WTC11 (cell line): ENCODE results near the gene DNAJC17. TPM values are rescaled to one million over a fixed set of nuclear protein-coding genes. Genes with fewer than 3 reads are reported as not detected.

ENCODE experiments used
- ATAC-seq: fragments of 200-7000 bp; cut with Tn5 transposase; 2 replicates; pipeline ENCODE4 v1.10.0; 2021; ENCODE audit warnings: mild to moderate bottlenecking, moderate library complexity
- CTCF ChIA-PET: fragments of 300-600 bp; sonication (Branson Sonifier 250); formaldehyde crosslinking; loops from one replicate; lab custom pipeline; 2021; ENCODE audit warnings: antibody characterized with exemption; lab: Charles Lee
- POLR2A ChIA-PET: fragments of 350-600 bp; sonication (Branson Sonifier 250); formaldehyde crosslinking; loops from one replicate; lab custom pipeline; 2021; ENCODE audit warnings: antibody characterized with exemption; lab: Charles Lee
- DNase-seq: peaks from one replicate; pipeline ENCODE4 v3.0.0; 2021; ENCODE audit warnings: low spot score
- H3K27ac Mint-ChIP-seq: 2 replicates; pipeline ENCODE4 v1.8.0; 2021; ENCODE audit warnings: mixed read lengths
- H3K27me3 Mint-ChIP-seq: 2 replicates; pipeline ENCODE4 v1.8.0; 2021; ENCODE audit warnings: low read depth, mild to moderate bottlenecking, moderate library complexity, mixed read lengths
- H3K36me3 Mint-ChIP-seq: 2 replicates; pipeline ENCODE4 v1.8.0; 2021; ENCODE audit warnings: mixed read lengths
- H3K4me1 Mint-ChIP-seq: 2 replicates; pipeline ENCODE4 v1.8.0; 2022; ENCODE audit warnings: mixed read lengths
- H3K4me3 Mint-ChIP-seq: 2 replicates; pipeline ENCODE4 v1.8.0; 2021; ENCODE audit warnings: mild to moderate bottlenecking, moderate library complexity, mixed read lengths
- H3K9me3 Mint-ChIP-seq: 2 replicates; pipeline ENCODE4 v1.8.0; 2021; ENCODE audit warnings: mixed read lengths
- ATF1 ChIP-seq: sonication (generic); formaldehyde crosslinking; IDR thresholded peaks from 2 replicates; pipeline ENCODE4 v1.8.1; 2023; ENCODE audit warnings: mild to moderate bottlenecking, moderate library complexity, missing genetic modification reagents
- CREB1 ChIP-seq: sonication (generic); formaldehyde crosslinking; IDR thresholded peaks from 2 replicates; pipeline ENCODE4 v1.8.0; 2023; ENCODE audit warnings: mild to moderate bottlenecking, missing genetic modification reagents
- CREM ChIP-seq: sonication (generic); formaldehyde crosslinking; IDR thresholded peaks from 2 replicates; pipeline ENCODE4 v1.8.1; 2022; ENCODE audit warnings: mild to moderate bottlenecking, missing genetic modification reagents, moderate library complexity
- FOXP1 ChIP-seq: sonication (generic); formaldehyde crosslinking; IDR thresholded peaks from 2 replicates; pipeline ENCODE4 v1.8.0; 2022; ENCODE audit warnings: missing genetic modification reagents, mild to moderate bottlenecking, moderate library complexity, borderline replicate concordance
- GABPB1 ChIP-seq: sonication (generic); formaldehyde crosslinking; IDR thresholded peaks from 2 replicates; pipeline ENCODE4 v1.8.1; 2023; ENCODE audit warnings: mild to moderate bottlenecking, missing genetic modification reagents
- MXD4 ChIP-seq: fragments of 250-450 bp; sonication (Bioruptor Pico); IDR thresholded peaks from 2 replicates; pipeline ENCODE4 v1.8.0; 2021; ENCODE audit warnings: mild to moderate bottlenecking, moderate library complexity, borderline replicate concordance
- NFATC4 ChIP-seq: fragments of 250-450 bp; sonication (Bioruptor Pico); IDR thresholded peaks from 2 replicates; pipeline ENCODE4 v1.9.0; 2021; ENCODE audit warnings: mild to moderate bottlenecking
- RELA ChIP-seq: sonication (generic); formaldehyde crosslinking; IDR thresholded peaks from 2 replicates; pipeline ENCODE4 v1.8.1; 2022; ENCODE audit warnings: missing genetic modification reagents, mild to moderate bottlenecking, borderline replicate concordance
- ZNF219 ChIP-seq: sonication (generic); formaldehyde crosslinking; IDR thresholded peaks from 2 replicates; pipeline ENCODE4 v1.8.0; 2023; ENCODE audit warnings: missing genetic modification reagents, mild to moderate bottlenecking, borderline replicate concordance
- ZNF416 ChIP-seq: fragments of 250-450 bp; sonication (Bioruptor Pico); IDR thresholded peaks from 2 replicates; pipeline ENCODE4 v1.9.0; 2021; ENCODE audit warnings: mild to moderate bottlenecking, inconsistent platforms
- ZNF423 ChIP-seq: fragments of 250-450 bp; sonication (Bioruptor Pico); IDR thresholded peaks from 2 replicates; pipeline ENCODE4 v2.1.2; 2022; ENCODE audit warnings: mild to moderate bottlenecking, moderate library complexity
- total RNA-seq: library from RNA; stranded (reverse); gene quantifications from 3 replicates; pipeline ENCODE4 v1.2.3, GENCODE V29; 2021
- TF ChIP-seq, protein P1 (sequence below): fragments of 200-600 bp; IDR thresholded peaks from 2 replicates; pipeline ENCODE4 v1.8.0; 2022; ENCODE audit warnings: antibody characterized with exemption
- TF ChIP-seq, protein P2 (sequence below): fragments of 250-450 bp; sonication (Bioruptor Pico); IDR thresholded peaks from 2 replicates; pipeline ENCODE4 v1.9.0; 2021; ENCODE audit warnings: mild to moderate bottlenecking
- TF ChIP-seq, protein P3 (sequence below): fragments of 250-450 bp; sonication (Bioruptor Pico); conservative IDR thresholded peaks from 2 replicates; pipeline ENCODE4 v1.9.0; 2021; ENCODE audit warnings: mild to moderate bottlenecking
- TF ChIP-seq, protein P4 (sequence below): sonication (generic); formaldehyde crosslinking; IDR thresholded peaks from 2 replicates; pipeline ENCODE4 v1.8.1; 2023; ENCODE audit warnings: mild to moderate bottlenecking, missing genetic modification reagents
- TF ChIP-seq, protein P5 (sequence below): sonication (generic); formaldehyde crosslinking; IDR thresholded peaks from 2 replicates; pipeline ENCODE4 v1.8.1; 2022; ENCODE audit warnings: missing genetic modification reagents, borderline replicate concordance
- TF ChIP-seq, protein P6 (sequence below): sonication (generic); formaldehyde crosslinking; IDR thresholded peaks from 2 replicates; pipeline ENCODE4 v1.8.1; 2023; ENCODE audit warnings: mild to moderate bottlenecking, moderate library complexity, missing genetic modification reagents

DNAJC17 gene
- total RNA-seq, 1 experiment from 2014 or later: 49.8 TPM

DNA sequence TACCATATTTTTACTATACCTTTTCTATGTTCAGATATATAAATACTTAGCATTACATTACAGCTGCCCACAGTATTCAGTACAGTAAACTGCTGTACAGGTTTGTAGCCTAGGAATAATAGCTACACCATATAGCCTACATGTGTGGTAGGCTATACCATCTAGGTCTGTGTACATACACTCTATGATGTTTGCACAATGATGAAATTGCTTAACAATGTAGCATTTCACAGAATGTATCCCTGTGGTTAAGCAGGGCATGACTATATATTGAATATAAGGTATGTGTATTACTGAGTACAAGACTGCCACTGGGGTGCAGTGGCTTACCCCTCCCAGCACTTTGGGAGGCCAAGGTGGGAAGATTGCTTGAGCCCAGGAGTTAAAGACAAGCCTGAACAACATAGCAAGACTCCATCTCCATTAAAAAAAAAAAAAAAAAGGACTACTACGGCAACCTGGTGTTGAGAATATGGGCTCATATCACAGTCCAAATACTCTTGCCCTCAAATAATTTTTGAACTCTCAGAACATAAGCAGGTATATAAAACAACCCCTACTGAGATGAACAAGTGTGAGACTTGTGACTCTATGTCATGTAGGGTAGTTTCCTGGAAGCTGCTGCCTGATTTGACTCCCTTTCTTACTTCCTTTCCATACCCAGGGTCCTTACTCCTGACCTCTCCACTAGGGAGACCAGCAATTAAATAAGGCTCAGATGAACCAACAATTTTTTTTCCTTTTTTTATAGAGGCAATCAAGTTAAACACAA, 16.5 kb upstream of the DNAJC17 start:
- no peaks in the 10 kb centered on the region for H3K4me1 Mint-ChIP-seq
- ChIA-PET POLR2A (interaction anchor here (0.6 kb wide), 1 partner anchor 9 kb away, joined by 3 read pairs; no protein-coding TSS in a partner anchor), CTCF (interaction anchor here (0.6 to 2.7 kb wide), 4 partner anchors 34 to 364 kb away, joined by 3 to 8 read pairs (median 3); no protein-coding TSS in a partner anchor)
- no peak overlapping the region for H3K27ac Mint-ChIP-seq
- no peak overlapping the region for H3K4me3 Mint-ChIP-seq
- DNase-seq (no peak), ATAC-seq (no peak)
- TF ChIP-seq MXD4 (CRISPR knock-in tag) (no peak), GABPB1 (CRISPR knock-in tag) (peak; percentile 59; the same call in 1 of the 2 replicates), ZNF416 (CRISPR knock-in tag) (no peak), FOXP1 (CRISPR knock-in tag) (no peak)
- TF ChIP-seq, protein P1, sequence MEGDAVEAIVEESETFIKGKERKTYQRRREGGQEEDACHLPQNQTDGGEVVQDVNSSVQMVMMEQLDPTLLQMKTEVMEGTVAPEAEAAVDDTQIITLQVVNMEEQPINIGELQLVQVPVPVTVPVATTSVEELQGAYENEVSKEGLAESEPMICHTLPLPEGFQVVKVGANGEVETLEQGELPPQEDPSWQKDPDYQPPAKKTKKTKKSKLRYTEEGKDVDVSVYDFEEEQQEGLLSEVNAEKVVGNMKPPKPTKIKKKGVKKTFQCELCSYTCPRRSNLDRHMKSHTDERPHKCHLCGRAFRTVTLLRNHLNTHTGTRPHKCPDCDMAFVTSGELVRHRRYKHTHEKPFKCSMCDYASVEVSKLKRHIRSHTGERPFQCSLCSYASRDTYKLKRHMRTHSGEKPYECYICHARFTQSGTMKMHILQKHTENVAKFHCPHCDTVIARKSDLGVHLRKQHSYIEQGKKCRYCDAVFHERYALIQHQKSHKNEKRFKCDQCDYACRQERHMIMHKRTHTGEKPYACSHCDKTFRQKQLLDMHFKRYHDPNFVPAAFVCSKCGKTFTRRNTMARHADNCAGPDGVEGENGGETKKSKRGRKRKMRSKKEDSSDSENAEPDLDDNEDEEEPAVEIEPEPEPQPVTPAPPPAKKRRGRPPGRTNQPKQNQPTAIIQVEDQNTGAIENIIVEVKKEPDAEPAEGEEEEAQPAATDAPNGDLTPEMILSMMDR: no peak
- H3K36me3 Mint-ChIP-seq: no peaks in the 10 kb centered on the region
- no peaks in the 10 kb centered on the region for H3K9me3 Mint-ChIP-seq
- H3K27me3 Mint-ChIP-seq: no peaks in the 10 kb centered on the region

DNA sequence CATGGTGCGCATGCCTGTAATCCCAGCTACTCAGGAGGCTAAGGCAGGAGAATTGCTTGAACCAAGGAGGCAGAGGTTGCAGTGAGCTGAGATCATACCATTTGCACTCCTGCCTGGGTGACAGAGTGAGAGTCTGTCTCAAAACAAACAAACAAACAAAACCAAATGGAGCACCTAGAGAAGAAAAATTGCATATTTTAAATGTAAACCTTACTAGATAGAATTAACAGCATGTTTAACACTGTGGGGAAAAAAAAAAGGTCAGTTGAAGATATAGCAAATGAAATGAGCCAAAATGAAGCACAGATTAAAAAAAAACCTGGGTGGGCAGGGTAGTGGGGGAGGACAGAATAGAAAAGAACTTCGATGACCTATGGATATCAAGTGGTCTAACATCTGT, 13.9 kb upstream of the DNAJC17 start:
- no peaks in the 10 kb centered on the region for H3K9me3 Mint-ChIP-seq
- ChIA-PET POLR2A (no interaction called here), CTCF (no interaction called here)
- ATAC-seq: no peak
- no peaks in the 10 kb centered on the region for H3K4me1 Mint-ChIP-seq
- DNase-seq: no peak
- TF ChIP-seq NFATC4 (CRISPR knock-in tag) (no peak), ZNF423 (CRISPR knock-in tag) (no peak), ATF1 (no peak), ZNF219 (CRISPR knock-in tag) (no peak), CREB1 (no peak), CREM (CRISPR knock-in tag) (no peak), FOXP1 (CRISPR knock-in tag) (no peak), RELA (CRISPR knock-in tag) (no peak)
- TF ChIP-seq, protein P2, sequence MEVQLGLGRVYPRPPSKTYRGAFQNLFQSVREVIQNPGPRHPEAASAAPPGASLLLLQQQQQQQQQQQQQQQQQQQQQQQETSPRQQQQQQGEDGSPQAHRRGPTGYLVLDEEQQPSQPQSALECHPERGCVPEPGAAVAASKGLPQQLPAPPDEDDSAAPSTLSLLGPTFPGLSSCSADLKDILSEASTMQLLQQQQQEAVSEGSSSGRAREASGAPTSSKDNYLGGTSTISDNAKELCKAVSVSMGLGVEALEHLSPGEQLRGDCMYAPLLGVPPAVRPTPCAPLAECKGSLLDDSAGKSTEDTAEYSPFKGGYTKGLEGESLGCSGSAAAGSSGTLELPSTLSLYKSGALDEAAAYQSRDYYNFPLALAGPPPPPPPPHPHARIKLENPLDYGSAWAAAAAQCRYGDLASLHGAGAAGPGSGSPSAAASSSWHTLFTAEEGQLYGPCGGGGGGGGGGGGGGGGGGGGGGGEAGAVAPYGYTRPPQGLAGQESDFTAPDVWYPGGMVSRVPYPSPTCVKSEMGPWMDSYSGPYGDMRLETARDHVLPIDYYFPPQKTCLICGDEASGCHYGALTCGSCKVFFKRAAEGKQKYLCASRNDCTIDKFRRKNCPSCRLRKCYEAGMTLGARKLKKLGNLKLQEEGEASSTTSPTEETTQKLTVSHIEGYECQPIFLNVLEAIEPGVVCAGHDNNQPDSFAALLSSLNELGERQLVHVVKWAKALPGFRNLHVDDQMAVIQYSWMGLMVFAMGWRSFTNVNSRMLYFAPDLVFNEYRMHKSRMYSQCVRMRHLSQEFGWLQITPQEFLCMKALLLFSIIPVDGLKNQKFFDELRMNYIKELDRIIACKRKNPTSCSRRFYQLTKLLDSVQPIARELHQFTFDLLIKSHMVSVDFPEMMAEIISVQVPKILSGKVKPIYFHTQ (CRISPR knock-in tag): no peak
- TF ChIP-seq, protein P3, sequence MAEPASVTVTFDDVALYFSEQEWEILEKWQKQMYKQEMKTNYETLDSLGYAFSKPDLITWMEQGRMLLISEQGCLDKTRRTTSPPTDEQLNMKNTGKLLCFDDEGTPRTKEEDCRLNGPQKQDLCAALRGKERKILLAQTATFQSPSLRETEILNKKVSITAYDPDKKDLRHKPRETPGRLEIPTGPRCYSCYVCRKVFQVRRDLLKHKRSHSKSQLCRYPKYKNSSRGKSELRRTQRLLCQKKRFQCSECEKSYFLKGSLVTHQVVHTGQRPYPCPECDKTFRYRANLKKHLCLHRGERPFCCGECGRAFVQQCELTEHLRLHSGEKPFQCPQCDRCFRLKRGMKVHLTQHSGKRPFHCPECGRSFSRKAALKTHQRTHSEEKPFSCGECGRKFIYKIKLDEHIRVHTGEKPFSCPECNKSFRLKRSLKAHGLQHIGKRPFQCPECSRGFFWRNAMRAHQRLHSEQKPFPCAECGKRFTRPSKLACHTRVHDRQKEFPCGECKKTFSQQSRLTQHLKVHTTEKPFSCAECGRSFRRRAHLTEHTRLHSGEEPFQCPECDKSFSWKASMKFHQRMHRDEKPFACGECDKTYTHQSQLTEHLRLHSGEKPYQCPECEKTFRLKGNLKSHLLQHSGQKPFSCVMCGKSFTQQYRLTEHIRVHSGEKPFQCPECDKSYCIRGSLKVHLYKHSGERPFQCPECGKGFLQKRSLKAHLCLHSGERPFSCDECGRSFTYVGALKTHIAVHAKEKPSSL: no peak
- TF ChIP-seq, protein P4, sequence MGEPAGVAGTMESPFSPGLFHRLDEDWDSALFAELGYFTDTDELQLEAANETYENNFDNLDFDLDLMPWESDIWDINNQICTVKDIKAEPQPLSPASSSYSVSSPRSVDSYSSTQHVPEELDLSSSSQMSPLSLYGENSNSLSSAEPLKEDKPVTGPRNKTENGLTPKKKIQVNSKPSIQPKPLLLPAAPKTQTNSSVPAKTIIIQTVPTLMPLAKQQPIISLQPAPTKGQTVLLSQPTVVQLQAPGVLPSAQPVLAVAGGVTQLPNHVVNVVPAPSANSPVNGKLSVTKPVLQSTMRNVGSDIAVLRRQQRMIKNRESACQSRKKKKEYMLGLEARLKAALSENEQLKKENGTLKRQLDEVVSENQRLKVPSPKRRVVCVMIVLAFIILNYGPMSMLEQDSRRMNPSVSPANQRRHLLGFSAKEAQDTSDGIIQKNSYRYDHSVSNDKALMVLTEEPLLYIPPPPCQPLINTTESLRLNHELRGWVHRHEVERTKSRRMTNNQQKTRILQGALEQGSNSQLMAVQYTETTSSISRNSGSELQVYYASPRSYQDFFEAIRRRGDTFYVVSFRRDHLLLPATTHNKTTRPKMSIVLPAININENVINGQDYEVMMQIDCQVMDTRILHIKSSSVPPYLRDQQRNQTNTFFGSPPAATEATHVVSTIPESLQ (CRISPR knock-in tag): no peak
- TF ChIP-seq, protein P5, sequence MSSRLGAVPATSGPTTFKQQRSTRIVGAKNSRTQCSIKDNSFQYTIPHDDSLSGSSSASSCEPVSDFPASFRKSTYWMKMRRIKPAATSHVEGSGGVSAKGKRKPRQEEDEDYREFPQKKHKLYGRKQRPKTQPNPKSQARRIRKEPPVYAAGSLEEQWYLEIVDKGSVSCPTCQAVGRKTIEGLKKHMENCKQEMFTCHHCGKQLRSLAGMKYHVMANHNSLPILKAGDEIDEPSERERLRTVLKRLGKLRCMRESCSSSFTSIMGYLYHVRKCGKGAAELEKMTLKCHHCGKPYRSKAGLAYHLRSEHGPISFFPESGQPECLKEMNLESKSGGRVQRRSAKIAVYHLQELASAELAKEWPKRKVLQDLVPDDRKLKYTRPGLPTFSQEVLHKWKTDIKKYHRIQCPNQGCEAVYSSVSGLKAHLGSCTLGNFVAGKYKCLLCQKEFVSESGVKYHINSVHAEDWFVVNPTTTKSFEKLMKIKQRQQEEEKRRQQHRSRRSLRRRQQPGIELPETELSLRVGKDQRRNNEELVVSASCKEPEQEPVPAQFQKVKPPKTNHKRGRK: no peak
- TF ChIP-seq, protein P6, sequence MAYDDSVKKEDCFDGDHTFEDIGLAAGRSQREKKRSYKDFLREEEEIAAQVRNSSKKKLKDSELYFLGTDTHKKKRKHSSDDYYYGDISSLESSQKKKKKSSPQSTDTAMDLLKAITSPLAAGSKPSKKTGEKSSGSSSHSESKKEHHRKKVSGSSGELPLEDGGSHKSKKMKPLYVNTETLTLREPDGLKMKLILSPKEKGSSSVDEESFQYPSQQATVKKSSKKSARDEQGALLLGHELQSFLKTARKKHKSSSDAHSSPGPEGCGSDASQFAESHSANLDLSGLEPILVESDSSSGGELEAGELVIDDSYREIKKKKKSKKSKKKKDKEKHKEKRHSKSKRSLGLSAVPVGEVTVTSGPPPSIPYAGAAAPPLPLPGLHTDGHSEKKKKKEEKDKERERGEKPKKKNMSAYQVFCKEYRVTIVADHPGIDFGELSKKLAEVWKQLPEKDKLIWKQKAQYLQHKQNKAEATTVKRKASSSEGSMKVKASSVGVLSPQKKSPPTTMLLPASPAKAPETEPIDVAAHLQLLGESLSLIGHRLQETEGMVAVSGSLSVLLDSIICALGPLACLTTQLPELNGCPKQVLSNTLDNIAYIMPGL (CRISPR knock-in tag): no peak
- no peak overlapping the region for H3K4me3 Mint-ChIP-seq
- no peak overlapping the region for H3K27ac Mint-ChIP-seq
- no peaks in the 10 kb centered on the region for H3K36me3 Mint-ChIP-seq
- H3K27me3 Mint-ChIP-seq: no peaks in the 10 kb centered on the region; the same call in 1 of the 2 replicates
